ENCODE data around the gene BCL2. TPM values are rescaled to one million over a fixed set of nuclear protein-coding genes. Genes with fewer than 3 reads are reported as not detected.

BCL2 gene
- total and polyA plus RNA-seq, 9 of the 15 experiments (the other 6 are each of a cell fraction or from before 2014, with no cell fraction given): 0.10 to 1.1 (median 0.65) TPM

DNA sequence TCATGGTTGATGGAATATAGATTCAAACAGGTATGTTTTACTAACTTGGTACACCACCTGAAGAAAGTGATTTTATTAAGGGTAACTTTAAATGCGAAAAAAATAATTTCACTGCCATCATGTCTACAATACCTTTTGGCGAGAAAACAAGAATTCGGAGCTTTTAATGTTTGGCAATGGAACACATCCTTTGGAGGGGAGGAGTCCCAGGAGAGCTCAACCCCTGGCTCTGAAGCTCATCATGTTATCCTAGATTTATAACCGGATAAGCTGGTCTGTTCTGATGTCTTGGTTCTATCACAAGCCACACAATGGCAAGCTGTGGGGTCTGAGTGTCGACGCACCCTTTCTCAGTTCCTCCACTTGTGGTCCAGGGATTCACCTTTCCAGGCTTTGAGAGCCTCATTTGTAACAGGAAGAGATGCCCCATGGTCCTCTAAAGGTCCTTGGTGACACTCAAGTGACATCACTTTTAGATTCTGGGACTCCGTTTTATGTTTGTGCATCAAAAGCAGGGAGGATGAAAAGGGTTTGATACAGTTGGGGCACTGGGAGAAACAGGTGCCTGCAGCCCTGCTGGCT lies 172.7 kb downstream of the BCL2 start:
- ATAC-seq (no peak), FAIRE-seq (no peak), DNase-seq (ENCODE audit: extremely low read depth in 1 of 4, low spot score in 3 of 4) (no peak)
- Histone ChIP-seq H3K4me1 (replicated peaks in 1 of 2; ENCODE audit: control insufficient read depth in 2 of 2, insufficient read depth in 2 of 2, low read length in 2 of 2) (no peaks in the 10 kb centered on the region), H3K4me3 (no peak overlapping the region), H2AFZ (ENCODE audit: low read depth, low read length) (no peak overlapping the region), H3K9me3 (replicated peaks; ENCODE audit: control insufficient read depth, insufficient read depth, low read depth, low read length) (no peaks in the 10 kb centered on the region), H3K9me1 (ENCODE audit: control insufficient read depth, insufficient read depth, low read length) (no peaks in the 10 kb centered on the region), H3K27me3 (ENCODE audit: control insufficient read depth in 2 of 2, insufficient read depth in 2 of 2, low read length in 2 of 2) (peaks cover 16 to 35% of the 10 kb centered on the region in 2 experiments; a peak in 3 of 5 replicates), H3K4me2 (ENCODE audit: insufficient read depth, low read length) (no peak overlapping the region), H3K9ac (ENCODE audit: insufficient read depth in 1 of 2, low read depth in 2 of 2, low read length in 2 of 2) (no peak overlapping the region), H3K79me2 (ENCODE audit: control insufficient read depth, insufficient read depth, low read length) (no peaks in the 10 kb centered on the region), H3K27ac (ENCODE audit: extremely low read depth, low read depth, low read length) (no peak overlapping the region), H3K36me3 (ENCODE audit: control insufficient read depth, insufficient read depth, low read length) (no peaks in the 10 kb centered on the region), H4K20me1 (replicated peaks; ENCODE audit: control insufficient read depth, insufficient read depth, low read length) (no peaks in the 10 kb centered on the region)
- intact Hi-C loops (cut with micrococcal nuclease) (no loop called here), in situ Hi-C loops (cut with MboI) (no loop called here)
- TF ChIP-seq ZNF133 (CRISPR knock-in tag; IDR thresholded peaks at IDR 0.05) (no peak), POLR2A (conservative IDR thresholded peaks at IDR 0.05) (no peak), ZC3H4 (CRISPR knock-in tag; IDR thresholded peaks at IDR 0.05; ENCODE audit: borderline replicate concordance) (no peak)
- CTCF ChIA-PET (ENCODE audit: low intra/inter-chr PET ratio): no interaction called here
- POLR2A ChIA-PET: interaction anchor here (1.1 kb wide), 1 partner anchor 8 kb away, joined by 3 read pairs; no protein-coding TSS in a partner anchor
- no TSS peak for BruUV-seq (replicated peaks)
- WGBS (ENCODE audit: insufficient coverage, low coverage, missing lambda C conversion rate): 3% methylated on average over 7 of the region's 7 CpGs

DNA sequence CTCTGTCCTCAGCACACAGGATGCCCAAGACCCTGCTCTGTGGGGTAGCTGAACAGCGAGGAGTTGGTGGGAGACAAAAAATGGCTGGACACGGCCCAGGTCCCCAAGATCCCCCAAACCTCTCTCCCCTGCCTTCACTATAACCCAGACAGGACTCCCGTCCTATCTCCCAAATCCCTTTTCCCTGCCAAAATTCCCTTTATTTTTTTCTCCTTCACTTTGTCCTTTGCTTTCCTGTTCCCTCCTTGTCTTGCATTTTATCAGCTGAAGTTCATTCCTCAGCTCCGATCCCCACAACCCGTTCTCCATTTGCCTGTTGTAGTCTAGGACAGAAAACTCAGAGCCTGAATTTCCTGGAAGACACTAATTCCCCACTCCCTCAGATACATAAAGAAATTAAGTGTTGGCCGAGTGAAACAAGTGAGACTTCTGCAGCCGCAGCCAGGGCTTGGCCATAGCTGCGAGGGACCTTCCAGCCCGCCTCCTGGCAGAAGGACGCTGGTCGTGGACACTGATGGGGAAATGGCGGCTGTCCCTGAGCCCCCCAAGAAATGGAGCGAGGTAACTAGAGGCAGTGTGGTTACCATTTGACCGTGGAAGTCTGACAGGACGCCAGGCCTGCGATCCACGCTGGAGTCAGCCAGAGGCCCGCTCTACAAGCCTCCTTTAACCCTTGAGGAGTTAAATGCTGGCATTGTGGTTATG lies 173.6 kb downstream of the BCL2 start:
- no peaks in the 10 kb centered on the region for H3K9me3 ChIP-seq (replicated peaks; ENCODE audit: control insufficient read depth, insufficient read depth, low read depth, low read length)
- no peaks in the 10 kb centered on the region for H3K9me1 ChIP-seq (ENCODE audit: control insufficient read depth, insufficient read depth, low read length)
- ChIA-PET POLR2A (interaction anchor here (0.5 kb wide), 1 partner anchor 10 kb away, joined by 3 read pairs; no protein-coding TSS in a partner anchor), CTCF (ENCODE audit: low intra/inter-chr PET ratio) (no interaction called here)
- H3K4me1 ChIP-seq (replicated peaks in 1 of 2; ENCODE audit: control insufficient read depth in 2 of 2, insufficient read depth in 2 of 2, low read length in 2 of 2): no peaks in the 10 kb centered on the region
- H3K36me3 ChIP-seq (ENCODE audit: control insufficient read depth, insufficient read depth, low read length): no peaks in the 10 kb centered on the region
- in situ Hi-C loops (cut with MboI) (no loop called here), intact Hi-C loops (cut with micrococcal nuclease) (no loop called here)
- H3K4me3 ChIP-seq: no peak overlapping the region
- no peak overlapping the region for H2AFZ ChIP-seq (ENCODE audit: low read depth, low read length)
- H3K27ac ChIP-seq (ENCODE audit: extremely low read depth, low read depth, low read length): no peak overlapping the region
- under 1% methylated on average over 15 of the region's 18 CpGs for WGBS (ENCODE audit: insufficient coverage, low coverage, missing lambda C conversion rate)
- peaks cover 16 to 44% of the 10 kb centered on the region in 2 experiments; a peak in 3 of 5 replicates for H3K27me3 ChIP-seq (ENCODE audit: control insufficient read depth in 2 of 2, insufficient read depth in 2 of 2, low read length in 2 of 2)
- H4K20me1 ChIP-seq (replicated peaks; ENCODE audit: control insufficient read depth, insufficient read depth, low read length): no peaks in the 10 kb centered on the region
- H3K79me2 ChIP-seq (ENCODE audit: control insufficient read depth, insufficient read depth, low read length): no peaks in the 10 kb centered on the region
- H3K9ac ChIP-seq (ENCODE audit: insufficient read depth in 1 of 2, low read depth in 2 of 2, low read length in 2 of 2): no peak overlapping the region
- no peak for ATAC-seq
- H3K4me2 ChIP-seq (ENCODE audit: insufficient read depth, low read length): no peak overlapping the region
- BruUV-seq (replicated peaks): no TSS peak
- no peak for FAIRE-seq
- no peak for DNase-seq (ENCODE audit: extremely low read depth in 1 of 4, low spot score in 3 of 4)
- TF ChIP-seq ZNF589 (CRISPR knock-in tag; IDR thresholded peaks at IDR 0.05; ENCODE audit: low read depth) (no peak), COPS2 (conservative IDR thresholded peaks at IDR 0.05) (no peak), GTF3C2 (IDR thresholded peaks at IDR 0.05; ENCODE audit: borderline replicate concordance, extremely low read depth, insufficient read length) (no peak)
- TF ChIP-seq, protein P1, sequence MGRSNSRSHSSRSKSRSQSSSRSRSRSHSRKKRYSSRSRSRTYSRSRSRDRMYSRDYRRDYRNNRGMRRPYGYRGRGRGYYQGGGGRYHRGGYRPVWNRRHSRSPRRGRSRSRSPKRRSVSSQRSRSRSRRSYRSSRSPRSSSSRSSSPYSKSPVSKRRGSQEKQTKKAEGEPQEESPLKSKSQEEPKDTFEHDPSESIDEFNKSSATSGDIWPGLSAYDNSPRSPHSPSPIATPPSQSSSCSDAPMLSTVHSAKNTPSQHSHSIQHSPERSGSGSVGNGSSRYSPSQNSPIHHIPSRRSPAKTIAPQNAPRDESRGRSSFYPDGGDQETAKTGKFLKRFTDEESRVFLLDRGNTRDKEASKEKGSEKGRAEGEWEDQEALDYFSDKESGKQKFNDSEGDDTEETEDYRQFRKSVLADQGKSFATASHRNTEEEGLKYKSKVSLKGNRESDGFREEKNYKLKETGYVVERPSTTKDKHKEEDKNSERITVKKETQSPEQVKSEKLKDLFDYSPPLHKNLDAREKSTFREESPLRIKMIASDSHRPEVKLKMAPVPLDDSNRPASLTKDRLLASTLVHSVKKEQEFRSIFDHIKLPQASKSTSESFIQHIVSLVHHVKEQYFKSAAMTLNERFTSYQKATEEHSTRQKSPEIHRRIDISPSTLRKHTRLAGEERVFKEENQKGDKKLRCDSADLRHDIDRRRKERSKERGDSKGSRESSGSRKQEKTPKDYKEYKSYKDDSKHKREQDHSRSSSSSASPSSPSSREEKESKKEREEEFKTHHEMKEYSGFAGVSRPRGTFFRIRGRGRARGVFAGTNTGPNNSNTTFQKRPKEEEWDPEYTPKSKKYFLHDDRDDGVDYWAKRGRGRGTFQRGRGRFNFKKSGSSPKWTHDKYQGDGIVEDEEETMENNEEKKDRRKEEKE (IDR thresholded peaks at IDR 0.05; ENCODE audit: borderline replicate concordance in 1 of 2, control insufficient read depth in 1 of 2, low read depth in 2 of 2, low read length in 1 of 2): no peak

Data from K562 (cell line).